Caco-2 (cell line): ENCODE data around the gene COL15A1. TPM values are rescaled to one million over a fixed set of nuclear protein-coding genes. Genes with fewer than 3 reads are reported as not detected.

Source experiments
- BruUV-seq: library from RNA; stranded (reverse); fragments of 400-500 nt; replicated peaks from 2 replicates; lab custom pipeline; 2021; lab: Mats Ljungman, UMichigan
- CTCF ChIA-PET: fragments of 300-600 bp; sonication (Branson Sonifier 250); formaldehyde crosslinking; loops from one replicate; lab custom pipeline; 2022; ENCODE audit warnings: antibody characterized with exemption; lab: Charles Lee
- POLR2A ChIA-PET: fragments of 300-600 bp; sonication (Branson Sonifier 250); formaldehyde crosslinking; loops from one replicate; lab custom pipeline; 2022; ENCODE audit warnings: antibody characterized with exemption; lab: Charles Lee
- DNase-seq, 2 experiments: peaks; one replicate each; pipeline versions ENCODE4 v3.0.0 to v3.0.0-alpha.2; 2020 to 2022
- H3K27me3 ChIP-seq: replicated peaks from 2 replicates; pipeline ENCODE4 v1.6.0; 2011; ENCODE audit warnings: low read length; ENCODE audit not compliant: control insufficient read depth, insufficient read depth
- H3K36me3 ChIP-seq: 2 replicates; pipeline ENCODE4 v1.5.1; 2011; ENCODE audit warnings: low read length; ENCODE audit not compliant: control insufficient read depth, insufficient read depth
- H3K4me1 ChIP-seq: fragments of 250-450 bp; sonication (Bioruptor Pico); 2 replicates; pipeline ENCODE4 v1.5.1; 2020; ENCODE audit warnings: mild to moderate bottlenecking
- H3K4me3 ChIP-seq: 2 replicates; pipeline ENCODE4 v1.5.1; 2011; ENCODE audit warnings: low read depth, mild to moderate bottlenecking, control low read depth, low read length
- H3K9me3 ChIP-seq: fragments of 250-450 bp; sonication (Bioruptor Pico); 2 replicates; pipeline ENCODE4 v1.5.1; 2020; ENCODE audit warnings: mild to moderate bottlenecking, moderate library complexity
- H3K27ac Mint-ChIP-seq: one replicate; pipeline ENCODE4 v1.8.0; 2022; ENCODE audit warnings: mixed read lengths; ENCODE audit not compliant: unreplicated experiment
- H3K27me3 Mint-ChIP-seq: one replicate; pipeline ENCODE4 v1.8.0; 2022; ENCODE audit warnings: mixed read lengths; ENCODE audit not compliant: insufficient read depth, unreplicated experiment
- H3K36me3 Mint-ChIP-seq: one replicate; pipeline ENCODE4 v1.8.0; 2022; ENCODE audit warnings: mild to moderate bottlenecking, mixed read lengths; ENCODE audit not compliant: insufficient read depth, unreplicated experiment
- H3K4me1 Mint-ChIP-seq: one replicate; pipeline ENCODE4 v1.8.0; 2022; ENCODE audit warnings: low read depth, mixed read lengths; ENCODE audit not compliant: unreplicated experiment
- H3K4me3 Mint-ChIP-seq: one replicate; pipeline ENCODE4 v1.8.0; 2022; ENCODE audit warnings: mild to moderate bottlenecking, moderate library complexity, mixed read lengths; ENCODE audit not compliant: unreplicated experiment
- H3K9me3 Mint-ChIP-seq: one replicate; pipeline ENCODE4 v1.8.0; 2022; ENCODE audit warnings: mixed read lengths; ENCODE audit not compliant: unreplicated experiment
- intact Hi-C: fragments of 100-400 bp; cut with micrococcal nuclease; formaldehyde crosslinking; loops from one replicate; pipeline ENCODE4 v1.10.0; 2022; ENCODE audit not compliant: unreplicated experiment
- total RNA-seq: library from RNA; stranded (reverse); gene quantifications from 2 replicates; pipeline ENCODE4 v1.2.3, GENCODE V29; 2022
- TF ChIP-seq, protein P1 (sequence below), 2 experiments: fragments of 200-600 bp in 1 of 2; IDR thresholded peaks; 1 replicate in 1 of 2; 2 replicates in 1 of 2; pipeline versions ENCODE4 v1.5.1 to v1.8.0; 2011 to 2022; ENCODE audit warnings: antibody characterized with exemption in 1 of 2, control low read depth in 1 of 2, inconsistent platforms in 1 of 2, low read depth in 1 of 2, low read length in 1 of 2, mild to moderate bottlenecking in 1 of 2, moderate library complexity in 1 of 2; ENCODE audit not compliant: insufficient read depth in 1 of 2, severe bottlenecking in 1 of 2, unreplicated experiment in 1 of 2

The COL15A1 gene
- total RNA-seq, 1 experiment from 2014 or later: not detected

GRCh38 chr9:98913044-98913443 is 30.7 kb upstream of the COL15A1 start:
- Histone ChIP-seq H3K4me1 (no peaks in the 10 kb centered on the region), H3K9me3 (no peaks in the 10 kb centered on the region), H3K4me3 (no peak overlapping the region), H3K36me3 (no peaks in the 10 kb centered on the region), H3K27me3 (no peaks in the 10 kb centered on the region)
- ChIA-PET POLR2A (no interaction called here), CTCF (no interaction called here)
- TF ChIP-seq, protein P1, sequence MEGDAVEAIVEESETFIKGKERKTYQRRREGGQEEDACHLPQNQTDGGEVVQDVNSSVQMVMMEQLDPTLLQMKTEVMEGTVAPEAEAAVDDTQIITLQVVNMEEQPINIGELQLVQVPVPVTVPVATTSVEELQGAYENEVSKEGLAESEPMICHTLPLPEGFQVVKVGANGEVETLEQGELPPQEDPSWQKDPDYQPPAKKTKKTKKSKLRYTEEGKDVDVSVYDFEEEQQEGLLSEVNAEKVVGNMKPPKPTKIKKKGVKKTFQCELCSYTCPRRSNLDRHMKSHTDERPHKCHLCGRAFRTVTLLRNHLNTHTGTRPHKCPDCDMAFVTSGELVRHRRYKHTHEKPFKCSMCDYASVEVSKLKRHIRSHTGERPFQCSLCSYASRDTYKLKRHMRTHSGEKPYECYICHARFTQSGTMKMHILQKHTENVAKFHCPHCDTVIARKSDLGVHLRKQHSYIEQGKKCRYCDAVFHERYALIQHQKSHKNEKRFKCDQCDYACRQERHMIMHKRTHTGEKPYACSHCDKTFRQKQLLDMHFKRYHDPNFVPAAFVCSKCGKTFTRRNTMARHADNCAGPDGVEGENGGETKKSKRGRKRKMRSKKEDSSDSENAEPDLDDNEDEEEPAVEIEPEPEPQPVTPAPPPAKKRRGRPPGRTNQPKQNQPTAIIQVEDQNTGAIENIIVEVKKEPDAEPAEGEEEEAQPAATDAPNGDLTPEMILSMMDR (IDR thresholded peaks at IDR 0.05; ENCODE audit: insufficient read depth in 1 of 2, low read depth in 1 of 2, low read length in 1 of 2, severe bottlenecking in 1 of 2, unreplicated experiment in 1 of 2): no peak
- peaks cover 2% of the 10 kb centered on the region for H3K27me3 Mint-ChIP-seq
- intact Hi-C loops: no loop called here
- no TSS peak for BruUV-seq
- no peaks in the 10 kb centered on the region for H3K36me3 Mint-ChIP-seq
- no peaks in the 10 kb centered on the region for H3K4me1 Mint-ChIP-seq
- no peaks in the 10 kb centered on the region for H3K9me3 Mint-ChIP-seq
- no peak overlapping the region for H3K27ac Mint-ChIP-seq
- DNase-seq: no peak
- no peak overlapping the region for H3K4me3 Mint-ChIP-seq

- DNase-seq: no peak
- Mint-ChIP-seq H3K4me3 (no peak overlapping the region), H3K27me3 (peaks cover 2% of the 10 kb centered on the region), H3K36me3 (no peaks in the 10 kb centered on the region), H3K9me3 (no peaks in the 10 kb centered on the region), H3K27ac (no peak overlapping the region), H3K4me1 (no peaks in the 10 kb centered on the region)
- BruUV-seq: no TSS peak
- intact Hi-C loops: no loop called here
- H3K27me3 ChIP-seq: no peaks in the 10 kb centered on the region
- POLR2A ChIA-PET: no interaction called here
- CTCF ChIA-PET: no interaction called here
- H3K36me3 ChIP-seq: no peaks in the 10 kb centered on the region
- H3K4me3 ChIP-seq: no peak overlapping the region
- H3K9me3 ChIP-seq: no peaks in the 10 kb centered on the region
- H3K4me1 ChIP-seq: no peaks in the 10 kb centered on the region
- TF ChIP-seq, protein P1 (IDR thresholded peaks at IDR 0.05; ENCODE audit: insufficient read depth in 1 of 2, low read depth in 1 of 2, low read length in 1 of 2, severe bottlenecking in 1 of 2, unreplicated experiment in 1 of 2): no peak
These were observed 30.0 kb upstream of the COL15A1 start for GRCh38 chr9:98913705-98914104.

DNA sequence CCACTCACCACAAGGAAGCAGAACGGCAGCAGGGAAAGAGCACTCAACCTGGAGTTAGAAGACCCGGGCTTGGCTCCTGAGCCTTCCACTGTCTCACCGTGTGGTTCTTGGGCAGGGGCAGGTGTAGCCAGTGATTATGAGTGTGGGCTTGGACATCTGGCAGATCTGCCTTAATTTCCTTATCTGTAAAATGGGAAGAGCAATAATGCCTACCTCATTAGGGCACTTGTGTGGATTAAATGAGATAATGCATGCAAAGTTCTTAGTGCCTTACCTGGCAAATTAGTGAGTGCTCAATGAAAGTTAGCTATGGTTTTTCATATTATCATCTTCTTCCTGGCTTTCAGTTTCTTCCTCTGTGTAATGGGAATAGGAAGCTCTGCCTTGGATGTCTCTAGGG is 28.1 kb upstream of the COL15A1 start:
- intact Hi-C loops: no loop called here
- H3K9me3 ChIP-seq: no peaks in the 10 kb centered on the region
- POLR2A ChIA-PET: no interaction called here
- Mint-ChIP-seq H3K4me1 (no peaks in the 10 kb centered on the region), H3K27ac (no peak overlapping the region), H3K9me3 (no peaks in the 10 kb centered on the region), H3K36me3 (no peaks in the 10 kb centered on the region), H3K4me3 (no peak overlapping the region), H3K27me3 (peaks cover 2% of the 10 kb centered on the region)
- H3K4me1 ChIP-seq: no peaks in the 10 kb centered on the region
- CTCF ChIA-PET: no interaction called here
- no peaks in the 10 kb centered on the region for H3K36me3 ChIP-seq
- H3K27me3 ChIP-seq: no peaks in the 10 kb centered on the region
- H3K4me3 ChIP-seq: no peak overlapping the region
- no TSS peak for BruUV-seq
- TF ChIP-seq, protein P1 (IDR thresholded peaks at IDR 0.05; ENCODE audit: insufficient read depth in 1 of 2, low read depth in 1 of 2, low read length in 1 of 2, severe bottlenecking in 1 of 2, unreplicated experiment in 1 of 2): no peak
- DNase-seq: no peak
